Osteoblast (primary cell): ENCODE results near the gene INSIG1. TPM values are rescaled to one million over a fixed set of nuclear protein-coding genes. Genes with fewer than 3 reads are reported as not detected.

Source experiments
- DNase-seq: peaks from one replicate; pipeline ENCODE4 v3.0.0; 2011; ENCODE audit warnings: low spot score, mixed read lengths; ENCODE audit not compliant: insufficient read length; ENCODE audit errors: missing footprints
- H2AFZ ChIP-seq: 2 replicates; pipeline ENCODE4 v1.6.0; 2011; ENCODE audit warnings: mild to moderate bottlenecking, low read length
- H3K27ac ChIP-seq: 2 replicates; pipeline ENCODE4 v1.5.1; 2011; ENCODE audit warnings: mild to moderate bottlenecking, low read depth, low read length, moderate library complexity
- H3K27me3 ChIP-seq: 2 replicates; pipeline ENCODE4 v1.6.0; 2012; ENCODE audit warnings: mild to moderate bottlenecking, control low read depth, inconsistent platforms, low read length, moderate library complexity; ENCODE audit not compliant: insufficient read depth
- H3K36me3 ChIP-seq: 2 replicates; pipeline ENCODE4 v1.5.1; 2011; ENCODE audit warnings: mild to moderate bottlenecking, low read length, control low read depth, moderate library complexity; ENCODE audit not compliant: insufficient read depth
- H3K4me1 ChIP-seq: 2 replicates; pipeline ENCODE4 v1.5.1; 2011; ENCODE audit warnings: mild to moderate bottlenecking, low read length, control low read depth, moderate library complexity; ENCODE audit not compliant: insufficient read depth
- H3K4me2 ChIP-seq: 2 replicates; pipeline ENCODE4 v1.6.0; 2011; ENCODE audit warnings: mild to moderate bottlenecking, low read length; ENCODE audit not compliant: insufficient read depth
- H3K4me3 ChIP-seq: fragments of 200-600 bp; sonication (generic); 3 replicates; pipeline ENCODE4 v1.5.1; 2012; ENCODE audit warnings: mild to moderate bottlenecking, low read length, inconsistent platforms; ENCODE audit not compliant: insufficient read depth
- H3K79me2 ChIP-seq: 2 replicates; pipeline ENCODE4 v1.6.0; 2012; ENCODE audit warnings: mild to moderate bottlenecking, low read length, control low read depth, inconsistent platforms; ENCODE audit not compliant: insufficient read depth
- H3K9me3 ChIP-seq: 2 replicates; pipeline ENCODE4 v1.5.1; 2011; ENCODE audit warnings: low read depth, low read length, control low read depth
- H4K20me1 ChIP-seq: 2 replicates; pipeline ENCODE4 v1.6.0; 2012; ENCODE audit warnings: mild to moderate bottlenecking, low read length, control low read depth; ENCODE audit not compliant: insufficient read depth
- CTCF ChIP-seq: IDR thresholded peaks from 2 replicates; pipeline ENCODE4 v1.5.1; 2011; ENCODE audit warnings: mild to moderate bottlenecking, low read depth, low read length, moderate library complexity; ENCODE audit errors: extremely low read depth
- total RNA-seq: library from RNA; depleted of rRNA; stranded (reverse); fragments of >200 nt; gene quantifications from 2 replicates; pipeline ENCODE4 v1.2.3, GENCODE V29; 2012

Gene INSIG1
- total RNA-seq, 1 donor, result 835 TPM

DNA sequence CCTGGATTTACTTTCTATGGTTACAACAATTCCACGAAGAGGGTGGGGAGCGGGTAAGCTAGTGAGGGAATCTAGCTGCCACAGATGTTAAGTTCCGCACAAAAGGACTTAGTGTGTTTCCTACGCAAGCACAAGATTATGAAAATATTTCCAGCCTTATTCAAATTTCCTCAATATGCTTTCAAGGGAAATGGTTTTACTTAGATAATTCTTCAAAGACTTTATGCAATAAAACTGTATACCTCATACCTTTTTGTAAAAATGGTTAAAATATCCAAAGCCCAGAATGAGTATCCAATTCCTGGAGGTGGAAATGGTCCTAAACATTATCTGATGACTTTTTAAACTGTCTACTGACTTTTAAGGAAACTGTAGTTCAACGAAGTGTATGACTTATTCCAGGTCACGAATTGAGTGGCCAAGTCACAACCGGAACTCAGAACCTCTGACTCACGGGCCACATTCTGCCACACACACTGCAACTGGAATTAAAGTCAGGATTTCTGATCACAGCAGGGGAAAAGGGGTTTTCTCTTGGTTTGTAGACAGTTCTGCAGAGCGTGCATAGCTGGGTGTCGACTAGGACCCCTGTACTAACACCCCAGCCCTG lies 20.2 kb upstream of the INSIG1 start:
- no peaks in the 10 kb centered on the region for H3K27me3 ChIP-seq
- no peak overlapping the region for H3K4me2 ChIP-seq
- H3K36me3 ChIP-seq, result no peaks in the 10 kb centered on the region
- peaks cover 21% of the 10 kb centered on the region for H3K4me1 ChIP-seq
- no peak for TF ChIP-seq CTCF
- no peak overlapping the region for H2AFZ ChIP-seq
- no peaks in the 10 kb centered on the region for H4K20me1 ChIP-seq
- peak; percentile 85 for DNase-seq
- H3K4me3 ChIP-seq, result no peak overlapping the region
- H3K79me2 ChIP-seq, result no peaks in the 10 kb centered on the region
- H3K27ac ChIP-seq, result no peak overlapping the region
- no peaks in the 10 kb centered on the region for H3K9me3 ChIP-seq

DNA sequence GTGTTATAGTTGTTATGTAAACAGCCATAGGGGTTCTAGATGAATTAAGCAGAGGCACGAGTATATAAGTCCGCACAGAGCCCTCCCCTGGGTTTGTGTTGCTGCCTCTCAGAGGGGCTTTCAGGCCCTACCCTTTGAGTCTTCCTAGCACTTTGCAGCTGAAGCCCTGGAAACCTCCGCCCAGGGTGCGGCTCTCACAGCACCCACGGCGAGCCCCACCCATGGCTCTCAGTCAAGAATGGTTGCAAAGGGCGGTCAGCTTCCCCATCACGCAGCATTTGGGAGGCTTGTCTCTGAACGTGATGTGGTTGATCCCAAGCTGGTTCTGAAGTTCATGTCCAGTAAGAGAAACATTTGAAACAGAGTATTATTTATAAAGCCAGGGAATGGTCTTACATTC lies 18.8 kb upstream of the INSIG1 start:
- H3K9me3 ChIP-seq, result no peaks in the 10 kb centered on the region
- H3K4me2 ChIP-seq, result no peak overlapping the region
- H3K27me3 ChIP-seq, result no peaks in the 10 kb centered on the region
- no peak overlapping the region for H3K4me3 ChIP-seq
- TF ChIP-seq CTCF, result no peak
- no peak for DNase-seq
- H3K36me3 ChIP-seq, result no peaks in the 10 kb centered on the region
- no peak overlapping the region for H2AFZ ChIP-seq
- H3K79me2 ChIP-seq, result no peaks in the 10 kb centered on the region
- no peak overlapping the region for H3K27ac ChIP-seq
- H4K20me1 ChIP-seq, result no peaks in the 10 kb centered on the region
- peaks cover 15% of the 10 kb centered on the region for H3K4me1 ChIP-seq

DNA sequence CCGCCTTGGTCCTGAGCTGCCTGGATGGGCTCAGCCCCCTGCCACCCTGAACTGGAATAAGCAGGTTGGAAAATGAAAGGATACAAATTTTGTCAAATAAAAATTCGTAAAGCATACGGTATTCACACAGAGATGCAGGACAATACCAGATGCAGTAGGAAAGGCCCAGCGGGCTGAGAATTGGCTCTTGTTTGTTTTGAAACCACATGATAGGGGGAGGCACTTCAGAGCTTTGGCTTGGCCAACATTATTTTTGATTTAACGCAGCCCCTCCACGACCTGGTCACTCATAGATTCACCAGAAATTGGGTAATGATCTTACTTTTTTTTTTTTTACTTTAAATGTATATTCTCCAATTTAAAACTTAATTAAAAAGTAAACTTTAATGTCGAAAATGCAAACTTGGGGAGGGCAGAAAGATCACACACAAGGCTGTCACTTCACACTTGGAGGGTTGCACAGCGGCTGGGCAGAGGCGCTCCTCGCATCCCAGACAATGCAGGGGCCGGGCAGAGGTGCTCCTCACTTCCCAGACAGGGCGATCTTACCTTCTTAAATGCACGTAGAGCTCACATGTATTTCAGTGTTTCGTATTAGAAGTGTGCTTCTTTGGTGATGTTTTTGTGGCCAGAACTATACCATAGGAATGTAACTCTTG lies 17.8 kb upstream of the INSIG1 start:
- no peak overlapping the region for H3K4me3 ChIP-seq
- peaks cover 1% of the 10 kb centered on the region for H3K27me3 ChIP-seq
- H3K36me3 ChIP-seq, result no peaks in the 10 kb centered on the region
- no peak overlapping the region for H3K4me2 ChIP-seq
- peaks cover 10% of the 10 kb centered on the region for H3K4me1 ChIP-seq
- H3K9me3 ChIP-seq, result no peaks in the 10 kb centered on the region
- H2AFZ ChIP-seq, result no peak overlapping the region
- H4K20me1 ChIP-seq, result no peaks in the 10 kb centered on the region
- no peak overlapping the region for H3K27ac ChIP-seq
- TF ChIP-seq CTCF, result no peak
- no peaks in the 10 kb centered on the region for H3K79me2 ChIP-seq
- no peak for DNase-seq

GRCh38 chr7:155280446-155281397 lies 17.0 kb upstream of the INSIG1 start:
- H3K36me3 ChIP-seq, result no peaks in the 10 kb centered on the region
- H4K20me1 ChIP-seq, result no peaks in the 10 kb centered on the region
- TF ChIP-seq CTCF, result no peak
- no peak overlapping the region for H3K27ac ChIP-seq
- no peak overlapping the region for H2AFZ ChIP-seq
- peaks cover 10% of the 10 kb centered on the region for H3K4me1 ChIP-seq
- H3K9me3 ChIP-seq, result no peaks in the 10 kb centered on the region
- H3K27me3 ChIP-seq, result peaks cover 7% of the 10 kb centered on the region
- H3K79me2 ChIP-seq, result no peaks in the 10 kb centered on the region
- no peak overlapping the region for H3K4me3 ChIP-seq
- DNase-seq, result peak; percentile 66
- no peak overlapping the region for H3K4me2 ChIP-seq
